Fibroblast of the aortic adventitia (primary cell): Measurements from ENCODE around the gene ITPR2. TPM values are rescaled to one million over a fixed set of nuclear protein-coding genes. Genes with fewer than 3 reads are reported as not detected.

Experiments
- DNase-seq: peaks from one replicate; pipeline ENCODE4 v3.0.0-alpha.2; 2010; ENCODE audit warnings: low read depth
- H3K4me3 ChIP-seq: 2 replicates; pipeline ENCODE4 v1.5.1; 2011; ENCODE audit warnings: low read depth, mild to moderate bottlenecking, control low read depth, low read length, moderate library complexity
- CTCF ChIP-seq: IDR thresholded peaks from 2 replicates; pipeline ENCODE4 v1.5.1; 2011; ENCODE audit warnings: mild to moderate bottlenecking, low read length, control low read depth, inconsistent platforms; ENCODE audit not compliant: insufficient read depth
- total RNA-seq: library from RNA; depleted of rRNA; stranded (reverse); fragments of >200 nt; gene quantifications from 2 replicates; pipeline ENCODE4 v1.2.3, GENCODE V29; 2012; ENCODE audit warnings: low replicate concordance

Gene ITPR2
- total RNA-seq, 1 donor: 15.5 TPM

- H3K4me3 ChIP-seq: no peak overlapping the region
- no peak for DNase-seq
- no peak for TF ChIP-seq CTCF
Observed at GRCh38 chr12:26622601-26623000, 210.4 kb downstream of the ITPR2 start.

GRCh38 chr12:26621932-26622331, 211.1 kb downstream of the ITPR2 start:
- H3K4me3 ChIP-seq: no peak overlapping the region
- no peak for TF ChIP-seq CTCF
- DNase-seq: no peak

GRCh38 chr12:26620907-26621306, 212.1 kb downstream of the ITPR2 start:
- no peak for TF ChIP-seq CTCF
- H3K4me3 ChIP-seq: no peak overlapping the region
- DNase-seq: no peak

GRCh38 chr12:26617513-26617912, 215.5 kb downstream of the ITPR2 start:
- DNase-seq: no peak
- TF ChIP-seq CTCF: no peak
- H3K4me3 ChIP-seq: no peak overlapping the region

- peak; percentile 73 for TF ChIP-seq CTCF
- DNase-seq: peak; percentile 56
Observed at GRCh38 chr12:26614011-26614616, 218.9 kb downstream of the ITPR2 start.

GRCh38 chr12:26612203-26612602, 220.8 kb downstream of the ITPR2 start:
- no peak for DNase-seq
- no peak overlapping the region for H3K4me3 ChIP-seq
- no peak for TF ChIP-seq CTCF

More at GRCh38 chr12:26614011-26614616, 218.9 kb downstream of the ITPR2 start:
- no peak overlapping the region for H3K4me3 ChIP-seq

GRCh38 chr12:26611598-26611997, 221.4 kb downstream of the ITPR2 start:
- DNase-seq: no peak
- no peak overlapping the region for H3K4me3 ChIP-seq
- no peak for TF ChIP-seq CTCF
